Measurements from ENCODE around the gene GNA12.

Gene GNA12

DNA sequence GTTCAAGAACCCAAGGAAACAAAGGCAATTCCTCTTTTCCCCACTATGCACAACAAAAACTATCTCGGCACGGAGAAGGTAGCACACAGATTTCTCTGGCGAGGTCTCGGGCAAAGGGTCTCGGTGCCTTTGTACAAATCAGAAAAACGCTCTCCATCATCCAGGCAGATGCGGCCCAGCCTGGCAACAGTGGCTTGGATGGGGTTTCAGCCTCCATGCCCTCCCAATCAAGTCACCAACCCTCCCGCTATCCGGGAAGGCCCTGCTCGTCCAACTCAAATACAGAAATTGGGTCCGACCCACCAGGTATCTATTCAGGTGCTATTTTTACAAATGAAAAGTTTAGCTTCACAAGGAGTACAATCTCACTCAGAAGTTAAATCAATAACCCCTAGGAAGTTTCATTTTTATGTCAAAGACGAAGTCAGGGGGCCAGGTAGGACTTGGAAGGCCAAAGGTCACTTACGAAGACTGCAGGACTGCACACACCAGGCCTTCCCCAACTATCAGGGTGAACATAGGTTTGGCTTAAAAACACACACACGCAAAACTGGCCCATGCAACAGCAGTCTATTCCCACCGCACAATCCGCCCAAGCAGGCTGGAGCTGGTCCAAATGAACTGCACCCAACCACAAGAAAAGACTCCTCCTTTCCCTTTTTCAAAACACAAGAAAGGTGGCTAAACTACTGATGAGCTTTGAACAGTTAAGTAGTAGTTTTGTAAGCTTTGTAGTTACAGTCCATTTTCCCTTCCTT, 43.0 kb downstream of the GNA12 start:
- no peak for DNase-seq

DNA sequence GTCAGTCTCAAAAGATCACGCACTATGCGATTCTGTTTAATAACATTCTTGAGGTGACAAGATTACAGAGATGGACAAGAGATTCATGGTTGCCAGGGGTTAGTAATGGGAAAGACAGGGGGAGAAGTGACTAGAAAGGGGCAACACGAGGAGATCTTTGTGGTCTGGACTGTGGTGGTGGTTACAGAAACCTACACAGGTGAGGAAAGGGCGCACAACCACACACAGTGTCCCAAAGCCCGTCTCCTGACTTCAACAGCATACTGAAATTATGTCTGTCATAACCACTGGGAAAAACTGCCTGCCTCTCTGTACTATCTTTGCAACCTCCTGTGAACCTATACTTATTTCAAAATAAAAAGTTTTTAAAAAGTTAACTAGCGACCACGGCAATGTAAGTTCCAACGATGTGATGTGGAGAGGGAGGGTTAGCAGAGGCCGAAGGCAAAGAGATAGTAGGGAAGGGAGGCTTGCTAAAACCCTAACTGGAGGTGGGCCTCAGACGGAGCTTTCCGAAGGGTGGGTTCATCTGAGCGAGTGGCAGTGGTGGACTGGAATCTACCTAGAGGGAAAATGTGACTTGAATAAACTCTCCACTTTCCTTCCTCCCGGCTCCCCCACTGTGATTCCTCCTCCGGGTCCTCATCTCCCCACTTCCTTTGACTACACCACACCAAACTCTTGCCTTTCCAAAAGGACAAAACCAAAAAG, 43.7 kb downstream of the GNA12 start:
- no peak for DNase-seq

GRCh38 chr7:2799253-2799652, 44.9 kb downstream of the GNA12 start:
- no peak for DNase-seq

- no peak for DNase-seq
These were observed 45.4 kb downstream of the GNA12 start for GRCh38 chr7:2798669-2799068.

GRCh38 chr7:2796358-2797352, 47.5 kb downstream of the GNA12 start:
- no peak for DNase-seq

DNA sequence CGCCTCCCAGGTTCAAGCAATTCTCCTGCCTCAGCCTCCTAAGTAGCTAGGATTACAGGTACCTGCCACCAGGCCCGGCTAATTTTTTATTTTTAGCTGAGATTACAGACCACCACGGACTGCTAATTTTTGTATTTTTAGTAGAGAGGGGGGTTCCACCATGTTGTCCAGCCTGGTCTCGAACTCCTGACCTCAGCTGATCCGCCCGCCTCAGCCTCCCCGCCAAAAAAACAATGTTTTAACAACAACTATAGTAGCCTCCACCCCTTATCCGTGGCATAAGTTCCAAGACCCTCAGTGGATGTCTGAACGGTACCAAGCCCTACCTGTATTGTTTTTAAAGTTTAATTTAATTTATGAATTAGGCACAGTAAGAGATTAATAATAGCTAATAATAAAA, 48.2 kb downstream of the GNA12 start:
- DNase-seq: no peak

DNA sequence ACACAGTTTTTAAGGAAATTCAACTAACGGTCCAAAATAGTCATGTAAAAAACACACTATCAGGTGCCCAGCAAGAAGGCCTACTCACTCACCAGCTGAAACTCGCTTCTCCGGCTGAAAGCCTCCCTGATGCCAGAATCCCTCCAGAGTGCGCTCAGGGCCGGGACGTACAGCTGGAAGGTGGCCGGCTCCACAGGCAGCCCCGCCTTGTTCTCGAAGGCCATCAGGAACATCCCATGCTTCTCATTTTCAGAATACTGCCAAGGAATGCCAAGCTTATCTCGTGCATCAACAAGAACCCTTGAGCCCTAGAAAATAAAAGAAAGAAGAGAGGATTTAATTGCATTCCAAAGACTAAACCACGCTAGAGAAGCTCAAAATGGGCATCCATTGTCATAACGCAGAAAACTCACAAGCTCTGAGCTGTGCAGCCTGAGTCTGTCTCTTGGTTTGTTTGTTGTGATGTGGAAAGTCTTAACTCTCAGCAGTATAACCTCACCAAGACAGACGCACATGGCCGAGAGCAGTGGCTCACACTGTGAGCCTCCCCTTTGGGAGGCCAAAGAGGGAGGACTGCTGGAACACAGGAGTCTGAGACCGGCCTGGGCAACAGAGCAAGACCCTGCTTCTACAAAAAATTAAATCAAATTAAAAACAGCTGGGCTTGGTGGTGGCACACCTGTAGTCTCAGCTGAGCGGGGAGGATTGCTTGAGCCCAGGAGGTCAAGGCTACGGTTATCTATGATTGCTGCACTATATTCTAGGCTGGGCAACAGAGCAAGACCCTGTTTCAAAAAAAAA, 49.1 kb downstream of the GNA12 start:
- no peak for DNase-seq

- DNase-seq: no peak
These were observed 51.1 kb downstream of the GNA12 start for GRCh38 chr7:2792856-2793487.

GRCh38 chr7:2792235-2792634, 51.9 kb downstream of the GNA12 start:
- DNase-seq: no peak

- no peak for DNase-seq
These were observed 52.7 kb downstream of the GNA12 start for GRCh38 chr7:2791390-2791789.

DNA sequence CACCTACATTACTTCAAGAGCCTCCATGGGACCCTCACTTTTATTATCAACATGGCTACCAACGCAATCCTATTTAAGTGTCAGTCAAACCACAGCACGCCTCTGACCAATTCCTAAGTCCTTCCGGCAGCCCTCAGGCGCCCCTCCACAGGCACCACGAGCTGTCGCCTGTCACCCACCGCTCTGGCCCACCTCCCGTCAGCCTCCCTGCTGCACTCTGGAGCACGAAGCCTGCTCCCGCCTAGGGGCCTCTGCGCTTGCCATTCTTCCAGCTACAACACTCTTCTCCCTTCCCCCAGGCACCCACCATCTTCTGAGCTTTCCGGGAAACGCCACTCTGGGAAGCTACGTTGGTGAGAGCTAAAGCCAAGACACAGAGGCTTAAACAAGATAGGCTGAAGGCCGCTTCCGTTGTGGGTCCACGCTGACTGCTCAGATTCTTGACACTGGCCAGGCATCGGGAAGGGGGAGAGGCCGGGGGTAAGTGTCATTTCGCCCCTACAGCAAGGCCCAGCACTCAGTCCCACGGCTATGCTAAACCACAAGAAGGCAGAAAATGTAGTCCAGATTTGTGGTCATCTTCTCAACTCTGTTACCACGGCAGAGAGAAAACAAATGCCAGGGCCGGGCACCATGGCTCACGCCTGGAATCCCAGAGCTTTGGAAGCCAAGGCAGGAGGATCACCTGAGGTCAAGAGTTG, 56.7 kb downstream of the GNA12 start:
- DNase-seq: no peak

GRCh38 chr7:2786607-2787116, 57.4 kb downstream of the GNA12 start:
- no peak for DNase-seq

DNA sequence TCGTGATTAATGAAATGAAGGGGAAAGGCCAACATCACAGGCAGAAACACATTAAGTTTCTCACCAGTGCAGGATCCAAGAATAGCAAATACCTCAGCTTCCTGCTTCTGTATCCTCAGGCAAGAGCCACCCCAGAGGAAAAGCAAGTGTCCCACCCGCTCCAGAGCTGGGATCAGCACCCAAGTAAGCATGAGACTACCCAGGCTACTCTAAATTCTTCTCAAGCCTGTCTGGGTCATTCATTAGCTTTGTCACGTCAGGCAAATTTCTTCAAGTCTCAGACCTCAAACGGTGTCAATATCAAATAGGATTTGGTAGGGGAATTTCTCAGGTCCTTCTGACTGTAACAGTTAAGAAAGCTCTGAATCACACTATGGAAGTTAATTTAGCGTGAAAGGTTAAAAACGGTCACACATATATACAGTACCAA, 59.0 kb downstream of the GNA12 start:
- no peak for DNase-seq

DNA sequence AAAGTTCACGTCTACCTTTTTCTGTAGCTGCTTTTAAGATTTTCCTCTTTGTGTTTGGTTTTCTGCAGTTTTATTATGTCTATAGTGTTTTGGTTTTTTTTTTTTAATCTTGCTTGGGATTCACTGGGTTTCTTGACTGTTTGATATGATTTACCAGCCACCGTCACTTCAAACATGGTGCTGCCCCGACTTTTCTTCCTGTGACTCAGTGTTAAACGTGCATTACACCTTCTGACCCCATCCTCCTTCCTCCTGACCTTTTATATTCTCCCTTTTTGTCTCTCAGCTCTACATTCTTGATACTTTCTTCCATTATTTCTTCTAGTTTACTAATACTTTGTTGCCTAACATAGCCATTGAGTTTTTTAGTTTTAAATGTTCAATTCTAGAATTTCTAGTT, 61.5 kb downstream of the GNA12 start:
- DNase-seq: no peak

DNA sequence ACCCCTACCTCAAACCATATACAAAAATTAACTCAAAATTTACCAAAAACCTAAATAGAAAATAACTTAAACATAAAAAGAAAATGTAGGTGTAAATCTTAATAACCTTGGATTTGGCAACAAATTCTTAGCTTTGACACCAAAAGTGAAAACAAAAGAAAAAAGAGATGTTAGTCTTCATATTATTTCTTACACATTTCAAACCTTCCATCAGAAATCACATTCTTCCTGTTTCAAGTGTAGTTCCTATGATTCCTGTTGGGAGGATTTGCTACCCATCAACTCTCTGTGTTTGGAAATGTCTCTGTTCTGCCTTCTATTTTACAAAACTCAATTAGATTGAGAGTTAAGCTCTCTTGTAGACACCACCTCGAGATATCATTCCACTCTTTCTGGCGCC, 62.0 kb downstream of the GNA12 start:
- no peak for DNase-seq

GRCh38 chr7:2781636-2782035, 62.5 kb downstream of the GNA12 start:
- DNase-seq: no peak

DNA sequence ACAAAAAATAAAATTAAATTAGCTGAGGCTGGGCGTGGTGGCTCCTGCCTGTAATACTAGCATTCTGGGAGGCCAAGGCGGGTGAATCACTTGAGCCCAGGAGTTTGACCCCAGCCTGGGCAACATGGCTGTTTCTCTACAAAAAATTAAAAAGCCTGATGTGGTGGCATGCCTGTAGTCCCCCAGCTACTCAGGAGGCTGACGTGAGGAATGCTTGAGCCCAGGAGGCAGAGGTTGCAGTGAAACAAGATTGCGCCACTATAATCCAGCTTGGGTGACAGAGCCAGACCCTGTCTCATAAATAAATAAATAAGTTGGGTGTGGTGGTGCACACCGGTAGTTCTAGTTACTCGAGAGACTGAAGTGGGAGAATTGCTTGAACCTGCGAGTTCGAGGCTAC, 65.1 kb downstream of the GNA12 start:
- no peak for DNase-seq

DNA sequence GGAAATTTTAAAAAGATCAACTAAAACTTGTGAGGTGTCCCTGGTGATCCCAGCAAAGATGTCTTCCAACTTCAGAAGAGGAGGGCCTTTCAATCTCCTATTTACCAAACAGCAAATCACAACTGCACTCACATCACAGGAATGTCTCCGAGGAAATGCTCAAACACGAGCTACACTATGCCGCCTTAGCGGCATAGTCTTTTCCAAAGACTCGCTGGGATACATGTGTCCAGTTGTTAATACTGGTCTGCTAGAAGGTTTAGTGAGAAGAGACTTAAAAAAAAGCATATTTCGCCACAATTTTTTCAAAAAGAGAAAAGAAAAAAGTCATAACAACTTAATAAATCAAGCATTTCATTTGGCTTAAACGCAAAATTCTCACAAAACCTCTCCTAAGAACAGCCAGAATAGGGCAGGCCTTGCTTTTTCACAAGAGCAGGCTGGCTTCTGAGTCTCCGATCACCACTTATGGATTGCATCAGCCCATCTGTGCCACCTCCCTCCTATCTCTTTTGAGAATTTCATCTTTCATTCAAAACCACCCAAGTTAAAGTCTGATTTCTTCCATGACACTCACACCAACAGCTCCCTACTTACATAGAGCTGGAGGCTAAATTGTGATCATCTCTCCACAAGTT, 66.1 kb downstream of the GNA12 start:
- no peak for DNase-seq

GRCh38 chr7:2776401-2776800, 67.7 kb downstream of the GNA12 start:
- DNase-seq: no peak

GRCh38 chr7:2775785-2776184, 68.3 kb downstream of the GNA12 start:
- DNase-seq: no peak

DNA sequence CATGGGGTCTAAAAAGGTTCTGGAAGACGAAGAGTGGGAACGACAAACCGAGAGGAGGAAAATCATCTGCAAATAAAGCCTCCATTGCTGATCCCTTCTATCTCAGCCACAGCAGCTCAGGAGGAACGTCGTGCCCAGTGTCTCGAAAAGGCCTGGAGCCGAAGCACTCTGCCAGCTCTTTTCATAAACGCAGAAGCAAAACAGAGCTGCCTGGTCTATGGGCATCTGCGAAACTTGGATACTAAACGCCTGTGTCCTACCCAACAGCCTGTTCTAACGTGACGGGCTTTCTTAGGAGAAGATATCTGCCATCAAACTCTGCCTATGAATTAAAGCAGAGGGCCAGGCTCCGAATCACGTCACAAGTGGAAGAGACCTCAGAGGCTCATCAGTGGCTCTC, 68.7 kb downstream of the GNA12 start:
- no peak for DNase-seq

Data from COR-L47 (cell line).